GM19372 (cell line): ENCODE data around the gene CERS6.

ENCODE experiments used
- ATAC-seq: cut with Tn5 transposase; IDR thresholded peaks from one replicate; pipeline ENCODE4 v1.9.1; 2021; ENCODE audit warnings: mild to moderate bottlenecking, low read depth, moderate library complexity; ENCODE audit not compliant: unreplicated experiment

CERS6 gene

DNA sequence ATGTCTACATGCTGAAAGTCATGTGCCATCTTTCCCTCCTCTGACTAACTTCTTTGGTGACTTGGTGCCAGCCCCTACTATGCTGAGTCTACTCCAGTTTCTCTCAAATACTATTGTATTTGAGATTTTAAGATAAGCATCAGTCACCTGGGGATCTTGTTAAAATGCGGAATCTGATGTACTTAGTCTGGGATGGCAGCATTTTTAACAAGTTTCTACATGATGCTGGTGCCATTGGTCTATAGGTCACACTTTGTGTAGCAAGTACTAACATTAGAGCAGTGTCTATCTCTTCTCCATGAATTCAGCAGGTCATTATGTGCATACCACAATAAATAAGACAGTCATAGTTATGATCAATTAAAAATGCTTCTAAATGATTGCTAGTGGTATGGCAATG is 106.9 kb downstream of the CERS6 start:
- no peak for ATAC-seq

DNA sequence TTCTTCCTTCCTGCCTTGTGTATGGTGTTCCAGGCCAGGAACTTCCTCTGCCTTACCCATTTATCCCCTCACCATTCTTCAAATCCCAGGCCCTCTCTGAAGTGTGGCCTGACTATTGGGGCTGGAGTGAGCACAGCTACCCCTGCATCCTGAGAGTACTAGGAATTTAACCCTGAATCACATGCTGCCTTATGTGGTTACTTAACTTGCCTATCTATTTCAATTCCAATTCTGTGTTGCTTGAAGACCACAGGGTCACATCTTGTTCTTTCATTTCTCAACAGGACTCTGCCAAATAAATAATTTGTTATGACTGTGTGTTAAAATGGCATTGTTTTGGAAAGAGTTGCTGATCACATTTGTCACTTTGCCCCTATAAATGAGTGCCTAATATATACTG is 108.6 kb downstream of the CERS6 start:
- ATAC-seq = no peak

- no peak for ATAC-seq
Measured at GRCh38 chr2:168565112-168565511, 109.0 kb downstream of the CERS6 start.

GRCh38 chr2:168565512-168565911 is 109.4 kb downstream of the CERS6 start:
- ATAC-seq = no peak

GRCh38 chr2:168566974-168567665 is 111.0 kb downstream of the CERS6 start:
- ATAC-seq = peak; percentile 62

DNA sequence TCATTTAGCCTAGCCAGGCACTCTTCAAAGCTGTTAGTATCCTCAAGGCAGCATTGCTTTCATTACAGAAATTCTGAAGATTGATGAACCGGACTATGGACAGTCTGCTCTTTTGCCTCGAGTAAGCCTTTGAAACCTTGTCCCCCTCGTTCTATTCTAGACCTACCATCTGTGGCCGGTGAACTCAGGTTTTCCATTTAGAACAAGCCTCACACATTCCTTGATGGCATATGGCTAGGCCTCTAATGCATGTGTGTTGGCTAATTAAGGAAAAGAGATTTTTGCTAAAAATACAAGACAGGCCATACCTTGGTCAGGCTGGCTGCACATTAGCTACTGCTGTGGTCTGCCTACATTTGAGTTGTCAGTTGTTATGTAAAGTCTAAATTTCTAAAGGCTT is 111.8 kb downstream of the CERS6 start:
- ATAC-seq = no peak

DNA sequence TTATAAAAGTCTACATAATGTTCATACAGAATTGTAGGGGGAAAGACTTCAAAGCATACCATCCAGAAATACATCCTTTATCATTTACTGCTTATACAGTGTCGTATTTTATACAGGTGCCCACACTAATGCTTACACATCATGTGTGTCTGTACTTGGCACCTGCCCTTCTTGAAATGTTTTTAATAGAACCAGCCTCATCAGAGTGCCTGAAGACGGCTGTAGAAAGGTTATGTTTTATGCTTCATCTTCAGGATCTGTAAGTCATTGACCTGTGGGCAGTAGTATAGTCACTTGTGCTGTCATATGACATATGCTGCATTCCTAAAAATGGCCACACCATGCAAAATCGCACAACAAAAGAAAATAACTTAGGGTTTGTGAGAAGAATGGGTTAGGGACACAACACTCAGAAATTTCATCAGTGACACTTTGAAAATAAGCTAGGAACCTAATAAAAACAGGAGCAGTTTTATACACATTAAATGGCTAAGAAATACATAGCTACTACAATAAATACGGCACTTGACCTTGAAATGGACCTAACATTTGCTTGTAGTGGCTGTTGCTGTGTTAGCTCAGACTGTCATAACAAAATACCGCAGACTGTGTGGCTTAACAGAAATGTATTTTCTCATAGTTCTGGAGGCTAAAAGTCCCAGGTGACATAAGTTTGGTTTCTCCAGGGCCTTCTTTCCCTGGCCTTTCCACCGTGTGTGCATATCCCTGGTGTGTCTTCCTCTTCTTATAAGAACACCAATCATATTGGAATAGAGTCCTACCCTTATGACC is 112.6 kb downstream of the CERS6 start:
- no peak for ATAC-seq

DNA sequence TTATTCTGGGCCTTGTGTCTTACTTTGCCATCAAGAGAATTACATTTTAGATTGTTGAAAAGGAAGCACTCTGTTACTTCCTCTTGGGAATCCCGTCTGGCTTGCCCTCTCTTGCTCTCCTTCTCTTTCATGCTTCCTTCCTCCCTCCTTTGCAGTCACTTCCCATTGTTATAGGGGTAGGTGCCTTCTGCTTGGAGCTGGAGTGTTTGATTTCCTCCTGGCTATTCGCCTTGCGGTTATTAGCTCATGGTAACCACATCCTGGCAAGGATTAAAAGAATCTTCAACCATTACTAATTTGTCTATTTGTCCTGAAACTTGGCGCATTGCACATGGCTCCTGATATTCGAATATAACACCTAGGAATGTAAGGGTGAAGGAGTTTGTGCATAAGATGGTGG is 115.0 kb downstream of the CERS6 start:
- ATAC-seq = no peak

DNA sequence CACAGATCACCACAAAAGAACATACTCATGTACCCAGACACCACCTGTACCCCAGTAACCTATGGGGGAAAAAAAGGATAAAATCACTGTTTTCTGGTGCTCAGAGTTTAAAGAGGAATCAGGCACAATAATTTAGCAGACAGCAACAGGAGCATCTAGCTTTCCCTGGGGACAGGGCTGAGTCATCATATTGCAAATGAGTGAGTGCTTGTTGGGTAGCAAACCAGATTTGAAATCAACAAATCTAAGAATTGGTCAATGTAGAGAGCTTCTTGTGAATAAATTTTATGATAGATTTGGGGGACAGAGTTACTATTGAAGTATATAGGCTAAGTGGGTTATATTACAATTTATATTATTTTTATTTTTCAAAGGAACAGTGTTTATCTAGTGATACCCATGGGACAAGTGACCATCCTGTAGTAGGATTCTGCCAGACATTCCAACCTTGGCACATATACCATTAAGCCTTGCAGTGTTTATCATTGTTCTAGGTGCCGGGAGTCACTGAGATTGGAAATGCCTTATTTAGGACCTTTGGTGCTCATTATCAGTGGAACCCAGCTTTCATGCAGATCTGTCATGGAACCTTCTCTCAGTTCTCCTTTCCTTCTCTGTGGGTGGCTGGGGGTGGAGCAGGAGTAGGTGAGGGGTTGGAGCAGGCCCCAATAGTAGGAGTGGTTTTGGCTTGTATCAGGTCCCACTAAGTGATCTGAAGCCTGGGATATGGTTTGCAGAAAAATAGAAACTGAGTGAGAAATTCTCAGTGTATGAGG is 117.2 kb downstream of the CERS6 start:
- ATAC-seq = peak; percentile 52

GRCh38 chr2:168574856-168575630 is 119.0 kb downstream of the CERS6 start:
- ATAC-seq = no peak

- no peak for ATAC-seq
Measured at GRCh38 chr2:168577885-168578284, 121.8 kb downstream of the CERS6 start.

- peak; percentile 55 for ATAC-seq
Measured at GRCh38 chr2:168583064-168583709, 127.1 kb downstream of the CERS6 start.

DNA sequence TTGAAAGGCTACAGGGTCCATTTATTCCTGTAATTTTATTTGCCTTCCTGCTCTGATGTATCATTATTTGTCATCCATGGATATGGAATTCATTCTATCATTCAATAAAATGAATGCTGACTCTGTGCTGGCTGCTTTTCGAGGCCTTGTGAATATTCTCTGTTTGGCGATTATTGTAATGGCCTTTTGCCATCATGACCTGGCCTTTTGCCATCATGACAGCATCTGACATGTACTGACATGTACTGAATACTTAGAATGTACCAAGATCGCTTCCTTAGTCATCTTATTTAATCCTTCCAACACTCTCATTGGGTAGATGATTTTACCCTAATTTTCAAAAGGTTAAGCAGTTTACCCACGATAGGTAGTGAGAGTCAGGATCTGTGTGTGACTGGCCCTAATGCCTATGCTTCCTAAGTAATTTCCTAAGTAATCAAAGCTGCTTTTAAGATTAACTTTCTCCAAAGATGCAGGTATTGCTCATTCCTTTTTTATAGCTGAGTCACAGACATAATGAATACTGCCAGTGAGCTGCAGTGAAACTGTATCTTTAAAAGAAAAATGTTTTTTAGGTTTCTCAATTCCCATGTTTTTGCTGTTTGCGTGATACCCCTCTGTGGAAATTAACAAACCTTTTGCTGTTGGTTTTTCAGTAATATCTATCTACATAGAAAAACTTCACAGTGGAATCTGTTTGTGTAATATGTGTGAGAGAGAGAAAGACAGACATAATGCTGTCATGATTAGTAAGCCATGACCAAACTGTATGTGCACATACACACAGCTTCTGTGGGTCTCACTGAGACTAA is 127.8 kb downstream of the CERS6 start:
- ATAC-seq = no peak

GRCh38 chr2:168584911-168585310 is 128.8 kb downstream of the CERS6 start:
- no peak for ATAC-seq

DNA sequence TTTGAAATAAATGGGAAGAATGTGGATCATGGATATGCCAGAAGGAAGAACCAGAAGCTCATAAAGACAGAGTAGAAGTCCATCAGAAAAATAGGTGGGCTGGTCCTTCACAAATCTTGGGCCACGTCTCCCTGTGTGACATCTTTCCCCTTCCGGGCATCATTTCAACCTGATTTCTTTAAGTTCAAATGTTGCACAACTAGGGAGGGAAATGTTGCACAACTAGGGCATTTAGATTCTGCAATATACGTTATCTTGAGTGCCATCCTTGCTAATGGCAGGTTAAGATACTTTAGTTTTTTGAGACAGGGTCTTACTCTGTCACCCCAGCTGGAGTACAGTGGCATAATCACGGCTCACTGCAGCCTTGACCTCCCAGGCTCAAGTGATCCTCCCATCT is 129.6 kb downstream of the CERS6 start:
- ATAC-seq = no peak

DNA sequence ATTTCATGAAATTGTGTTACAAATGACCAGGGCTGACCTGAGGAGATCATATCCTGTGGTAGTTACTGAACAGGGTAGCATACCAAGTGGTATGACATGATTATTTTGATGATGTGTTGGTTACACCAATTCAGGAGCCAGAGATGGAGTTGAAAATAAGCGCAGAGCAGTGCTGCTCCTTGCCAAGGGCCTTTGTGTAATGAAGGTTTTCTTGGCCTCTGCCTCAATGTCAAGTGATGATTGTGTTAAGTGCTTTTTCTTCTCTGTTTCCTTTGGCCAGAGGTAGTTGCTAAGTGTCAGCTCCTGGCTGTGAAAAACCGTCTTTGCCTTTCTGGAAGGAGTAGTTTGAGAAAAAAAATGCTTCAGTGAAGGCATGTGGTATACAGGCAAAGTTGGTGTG is 131.2 kb downstream of the CERS6 start:
- no peak for ATAC-seq

DNA sequence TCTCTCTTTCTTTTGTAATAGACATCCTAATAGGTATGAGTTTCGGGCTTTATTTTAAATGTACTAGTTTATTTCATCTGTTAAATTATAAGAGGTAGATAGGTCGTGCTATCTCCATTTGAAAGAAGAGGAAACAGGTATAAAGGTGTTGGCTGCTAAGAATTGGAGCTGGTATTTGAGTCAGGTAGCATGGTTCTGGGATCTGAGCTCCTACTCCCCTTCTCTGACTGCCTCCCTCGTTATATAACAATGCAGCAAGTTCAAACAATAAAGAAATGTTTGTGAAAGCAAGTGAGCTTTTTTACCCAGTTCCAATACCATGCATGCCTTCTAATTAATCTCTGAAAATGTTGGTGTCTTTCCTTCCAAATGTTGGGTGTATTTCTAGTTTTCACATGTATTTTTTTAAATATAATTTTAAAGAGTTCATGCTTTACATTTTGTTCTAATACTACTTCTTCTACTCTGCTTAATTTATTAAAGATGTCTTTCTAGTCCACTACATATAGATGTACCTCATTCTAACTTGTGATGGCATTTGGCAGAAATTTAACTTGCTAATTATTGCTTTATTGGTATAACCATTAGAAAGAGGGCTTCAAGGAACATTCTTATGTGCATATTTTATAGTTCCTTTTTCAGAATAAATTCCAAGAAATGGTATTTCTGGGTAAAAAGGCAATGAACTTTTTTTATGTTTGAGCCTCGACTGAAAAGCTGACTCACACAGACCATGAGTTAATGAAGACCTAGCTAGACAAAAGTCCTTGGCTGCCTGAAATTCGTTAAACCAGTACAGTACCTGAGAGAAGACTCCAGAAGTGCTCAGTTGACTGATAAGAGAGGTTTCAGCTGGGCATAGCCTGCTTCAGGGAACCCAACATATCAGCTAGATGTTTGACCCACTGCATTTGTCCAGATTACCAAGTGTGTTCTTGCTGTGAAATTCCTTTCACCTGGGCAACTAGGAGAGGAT is 133.5 kb downstream of the CERS6 start:
- no peak for ATAC-seq

- ATAC-seq = no peak
Measured at GRCh38 chr2:168592181-168592831, 136.2 kb downstream of the CERS6 start.
